CD4-positive, alpha-beta memory T cell (primary cell): ENCODE measurements around the gene SPIRE2. TPM values are rescaled to one million over a fixed set of nuclear protein-coding genes. Genes with fewer than 3 reads are reported as not detected.
"Not testable (repeated sequence)": the region's sequence is repeated elsewhere in the genome, so short reads cannot be mapped to it uniquely, and the experiment has no call there.

Experiments
- CTCF ChIA-PET: fragments of 350-600 bp; sonication (Branson Sonifier 250); formaldehyde crosslinking; loops from one replicate; lab custom pipeline; 2021; ENCODE audit warnings: inconsistent platforms; ENCODE audit not compliant: partially characterized antibody; lab: Charles Lee
- POLR2A ChIA-PET: fragments of 350-600 bp; sonication (Branson Sonifier 250); formaldehyde crosslinking; loops from one replicate; lab custom pipeline; 2021; ENCODE audit not compliant: partially characterized antibody; lab: Charles Lee
- DNase-seq, 5 donors: peaks; one replicate each; pipeline versions ENCODE4 v3.0.0 to v3.0.0-alpha.2; 2020 to 2022; ENCODE audit warnings: mixed read lengths in 1 of 5
- H3K27ac ChIP-seq: one replicate; pipeline ENCODE4 v1.7.0; 2013; ENCODE audit warnings: low read depth, low read length
- H3K27me3 ChIP-seq: 2 replicates; pipeline ENCODE4 v1.7.0; 2013; ENCODE audit warnings: mild to moderate bottlenecking, low read length, moderate library complexity; ENCODE audit not compliant: insufficient read depth
- H3K36me3 ChIP-seq: 2 replicates; pipeline ENCODE4 v1.7.0; 2013; ENCODE audit warnings: mild to moderate bottlenecking, low read length, moderate library complexity; ENCODE audit not compliant: insufficient read depth
- H3K4me1 ChIP-seq: 2 replicates; pipeline ENCODE4 v1.7.0; 2013; ENCODE audit warnings: mild to moderate bottlenecking, low read length, moderate library complexity; ENCODE audit not compliant: insufficient read depth
- H3K4me3 ChIP-seq, 2 donors: one replicate each; pipeline ENCODE4 v1.7.0; 2013; ENCODE audit warnings: low read length in 2 of 2, mild to moderate bottlenecking in 1 of 2
- H3K9me3 ChIP-seq, 2 donors: one replicate each; pipeline ENCODE4 v1.7.0; 2013; ENCODE audit warnings: low read length in 2 of 2, control low read depth in 1 of 2; ENCODE audit not compliant: control insufficient read depth in 1 of 2
- H3K27ac Mint-ChIP-seq, 7 donors: one replicate each; pipeline ENCODE4 v1.8.0; 2020 to 2021; ENCODE audit warnings: mixed read lengths in 7 of 7, mild to moderate bottlenecking in 6 of 7, inconsistent platforms in 3 of 7, moderate library complexity in 3 of 7
- H3K27me3 Mint-ChIP-seq, 2 donors: one replicate each; pipeline ENCODE4 v1.8.0; 2020 to 2021; ENCODE audit warnings: mixed read lengths in 2 of 2
- H3K36me3 Mint-ChIP-seq, 2 donors: one replicate each; pipeline ENCODE4 v1.8.0; 2020 to 2021; ENCODE audit warnings: mixed read lengths in 2 of 2, inconsistent platforms in 1 of 2, mild to moderate bottlenecking in 1 of 2
- H3K4me1 Mint-ChIP-seq, 4 donors: one replicate each; pipeline ENCODE4 v1.8.0; 2020 to 2021; ENCODE audit warnings: mixed read lengths in 4 of 4, mild to moderate bottlenecking in 1 of 4
- H3K4me3 Mint-ChIP-seq, 8 donors: one replicate each; pipeline ENCODE4 v1.8.0; 2020 to 2021; ENCODE audit warnings: mixed read lengths in 8 of 8, mild to moderate bottlenecking in 7 of 8, moderate library complexity in 6 of 8, inconsistent platforms in 3 of 8
- H3K9me3 Mint-ChIP-seq, 8 donors: one replicate each; pipeline ENCODE4 v1.8.0; 2020 to 2021; ENCODE audit warnings: mixed read lengths in 8 of 8, mild to moderate bottlenecking in 5 of 8, inconsistent platforms in 3 of 8, moderate library complexity in 1 of 8
- intact Hi-C: fragments of 100-400 bp; cut with micrococcal nuclease; formaldehyde crosslinking; loops from one replicate; pipeline ENCODE4 v1.15.1; 2023
- polyA plus RNA-seq, 2 donors: library from polyadenylated mRNA; unstranded; fragments of 300-500 nt; fragmentation: Illumina TruSeq; gene quantifications; one replicate each; pipeline ENCODE4 v1.2.3, GENCODE V29; 2021
- total RNA-seq, 2 experiments: library from RNA; stranded (reverse); gene quantifications; one replicate each; pipeline ENCODE4 v1.2.3, GENCODE V29; 2021

The SPIRE2 gene
- total and polyA plus RNA-seq, 4 experiments from 2014 or later: 0.71 to 3.3 (median 3.0) TPM; not detected in 1

DNA sequence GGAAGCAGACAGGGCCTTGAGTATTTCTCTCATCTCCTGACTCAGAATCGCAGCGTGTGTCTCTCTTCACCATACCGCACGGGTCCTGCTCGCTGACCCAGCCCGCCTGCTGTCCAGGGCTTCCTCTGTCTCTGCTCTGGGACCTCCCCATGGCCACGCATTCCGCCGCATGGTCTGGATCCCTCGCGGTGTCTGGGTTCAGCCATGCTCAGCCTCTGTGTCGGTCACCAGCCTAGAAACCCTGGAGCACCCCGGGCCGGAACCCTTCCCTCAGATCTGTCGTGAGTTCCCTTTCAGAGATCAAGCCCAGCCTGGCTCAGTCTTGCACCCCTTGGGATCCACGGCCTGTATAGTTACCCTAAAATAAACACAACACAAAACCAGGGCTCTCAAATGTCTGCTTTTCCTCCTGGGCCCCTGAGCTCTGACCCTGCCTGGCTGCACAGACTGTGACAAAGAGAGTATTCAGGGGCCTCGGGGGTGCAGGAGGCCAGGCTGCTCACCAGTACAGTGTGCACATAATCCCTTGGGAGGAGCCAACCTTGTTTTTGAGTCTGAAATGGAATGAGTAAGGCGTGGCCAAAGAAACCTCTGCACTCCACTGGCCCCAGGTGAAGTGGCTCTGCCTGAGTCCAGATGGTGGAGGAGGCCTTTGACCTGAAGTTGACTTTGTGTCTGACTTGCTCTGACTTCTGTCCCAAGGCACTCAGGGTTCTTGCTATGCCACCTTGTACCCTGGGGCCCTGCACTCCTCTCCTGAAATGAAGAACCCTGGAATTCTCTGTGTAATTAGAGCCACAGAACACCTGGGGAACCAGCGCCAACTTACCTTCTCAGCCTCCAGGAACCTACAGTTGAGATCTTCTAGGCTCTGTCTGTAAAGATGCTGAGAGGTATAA, 5.8 kb upstream of the SPIRE2 start:
- Histone ChIP-seq H3K36me3 (no peaks in the 10 kb centered on the region), H3K27me3 (no peaks in the 10 kb centered on the region), H3K9me3 (no peaks in the 10 kb centered on the region), H3K4me3 (no peak overlapping the region), H3K27ac (no peak overlapping the region), H3K4me1 (peaks cover 19% of the 10 kb centered on the region)
- Mint-ChIP-seq H3K4me3 (no peak overlapping the region), H3K9me3 (no peaks in the 10 kb centered on the region), H3K4me1 (peaks cover 7 to 30% (median 8%) of the 10 kb centered on the region in 4 donors), H3K27ac (no peak overlapping the region), H3K27me3 (peaks cover 0 to under 1% of the 10 kb centered on the region in 2 donors), H3K36me3 (no peaks in the 10 kb centered on the region)
- no peak for DNase-seq
- ChIA-PET CTCF (no interaction called here), POLR2A (no interaction called here)
- intact Hi-C loops: no loop called here

DNA sequence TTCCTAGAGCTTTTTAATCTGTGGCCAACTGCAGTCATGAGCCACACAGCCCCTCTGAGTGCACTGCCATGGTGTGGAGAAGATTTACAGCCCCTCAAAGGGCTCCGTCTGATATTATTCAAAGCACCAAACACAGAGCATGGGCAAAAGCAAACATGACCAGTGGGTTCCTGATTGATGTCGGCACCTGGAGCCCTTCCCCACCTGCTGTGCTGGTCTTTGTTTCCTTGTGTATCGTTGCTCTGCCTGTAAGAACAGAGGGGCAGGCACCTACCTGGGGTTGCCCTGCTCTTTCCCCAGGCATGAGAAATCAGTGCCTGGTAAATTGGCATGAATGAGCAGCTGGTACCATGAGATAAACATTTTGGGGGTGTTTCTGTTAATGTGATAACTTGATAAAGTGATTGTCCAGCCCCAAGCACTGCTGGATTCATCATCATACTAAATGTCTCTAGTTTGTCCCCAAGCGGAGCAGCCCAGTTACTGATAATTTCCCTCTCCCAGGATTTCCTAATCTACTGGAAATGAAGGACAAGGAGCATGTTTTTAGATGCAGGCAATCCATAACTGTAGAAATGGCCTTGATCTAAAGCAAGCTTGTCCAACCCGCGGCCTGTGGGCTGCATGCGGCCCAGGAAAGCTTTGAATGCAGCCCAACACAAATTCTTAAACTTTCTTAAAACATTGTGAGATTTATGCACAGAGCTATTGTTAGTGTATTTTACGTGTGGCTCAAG, 5.0 kb upstream of the SPIRE2 start:
- peaks cover 4% of the 10 kb centered on the region for H3K27me3 ChIP-seq
- H3K36me3 ChIP-seq: no peaks in the 10 kb centered on the region
- no peak overlapping the region for H3K27ac ChIP-seq
- no peak for DNase-seq
- CTCF ChIA-PET: no interaction called here
- H3K4me1 Mint-ChIP-seq: peaks cover 5 to 26% (median 7%) of the 10 kb centered on the region in 4 donors
- H3K27ac Mint-ChIP-seq: no peak overlapping the region
- no peak overlapping the region for H3K4me3 ChIP-seq
- H3K9me3 Mint-ChIP-seq: no peaks in the 10 kb centered on the region
- H3K4me1 ChIP-seq: peaks cover 15% of the 10 kb centered on the region
- peaks cover 0 to 3% of the 10 kb centered on the region in 2 donors for H3K27me3 Mint-ChIP-seq
- no peak overlapping the region for H3K4me3 Mint-ChIP-seq
- POLR2A ChIA-PET: no interaction called here
- intact Hi-C loops: no loop called here
- H3K36me3 Mint-ChIP-seq: no peaks in the 10 kb centered on the region
- H3K9me3 ChIP-seq: no peaks in the 10 kb centered on the region

DNA sequence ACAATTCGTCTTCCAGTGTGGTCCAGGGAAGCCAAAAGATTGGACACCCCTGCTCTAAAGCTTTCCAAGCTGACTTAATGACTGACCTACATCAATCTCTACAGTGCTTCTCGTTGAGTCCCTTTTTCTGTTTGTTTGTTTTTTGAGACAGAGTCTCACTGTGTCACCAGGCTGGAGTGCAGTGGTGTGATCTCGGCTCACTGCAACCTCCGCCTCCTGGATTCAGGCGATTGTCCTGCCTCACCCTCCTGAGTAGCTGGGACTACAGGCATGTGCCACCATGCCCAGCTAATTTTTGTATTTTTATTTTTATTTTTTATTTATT, 4.5 kb upstream of the SPIRE2 start:
- H3K27ac ChIP-seq, H3K9me3 ChIP-seq, DNase-seq, POLR2A ChIA-PET, H3K27ac Mint-ChIP-seq, H3K27me3 ChIP-seq, H3K4me3 ChIP-seq, H3K4me1 ChIP-seq, H3K36me3 Mint-ChIP-seq, H3K4me3 Mint-ChIP-seq, H3K9me3 Mint-ChIP-seq, CTCF ChIA-PET, H3K36me3 ChIP-seq, intact Hi-C loops, H3K27me3 Mint-ChIP-seq: not testable (repeated sequence)
- H3K4me1 Mint-ChIP-seq: peaks cover 5 to 23% (median 7%) of the 10 kb centered on the region in 4 donors

DNA sequence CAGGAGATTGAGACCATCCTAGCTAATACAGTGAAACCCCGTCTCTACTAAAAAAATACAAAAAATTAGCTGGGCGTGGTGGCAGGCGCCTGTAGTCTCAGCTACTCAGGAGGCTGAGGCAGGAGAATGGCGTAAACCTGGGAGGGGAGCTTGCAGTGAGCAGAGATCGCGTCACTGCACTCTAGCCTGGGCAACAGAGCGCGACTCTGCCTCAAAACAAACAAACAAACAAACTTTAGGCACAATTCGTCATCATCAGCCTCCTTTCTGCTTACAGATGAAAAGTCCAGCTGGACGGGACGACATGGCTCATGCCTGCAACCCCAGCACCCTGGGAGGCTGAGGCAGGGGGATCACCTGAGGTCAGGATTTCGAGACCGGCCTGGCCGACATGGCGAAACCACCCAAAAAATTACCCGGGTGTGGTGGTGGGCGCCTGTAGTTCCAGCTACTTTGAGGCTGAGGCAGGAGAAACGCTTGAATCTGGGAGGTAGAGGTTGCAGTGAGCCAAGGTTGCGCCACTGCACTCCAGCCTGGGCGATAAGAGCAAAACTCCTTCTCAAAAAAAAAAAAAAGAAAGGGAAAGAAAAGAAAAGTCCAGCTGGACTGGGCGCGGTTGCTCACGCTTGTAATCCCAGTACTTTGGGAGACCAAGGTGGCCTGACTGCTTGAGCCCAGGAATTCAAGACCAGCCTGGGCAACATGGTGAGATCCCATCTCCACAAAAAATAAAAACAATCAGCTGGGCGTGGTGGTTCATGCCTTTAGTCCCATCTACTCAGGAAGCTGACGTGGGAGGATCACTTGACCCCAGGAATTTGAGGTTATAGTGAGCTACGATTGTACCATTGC, 1.5 kb upstream of the SPIRE2 start:
- CTCF ChIA-PET: interaction anchor here (0.9 kb wide), 1 partner anchor 33 kb away, joined by 4 read pairs; no protein-coding TSS in a partner anchor
- H3K36me3 ChIP-seq: no peaks in the 10 kb centered on the region
- intact Hi-C loops: no loop called here
- no peak overlapping the region for H3K27ac Mint-ChIP-seq
- H3K36me3 Mint-ChIP-seq: no peaks in the 10 kb centered on the region
- peaks cover 2 to 18% (median 6%) of the 10 kb centered on the region in 4 donors for H3K4me1 Mint-ChIP-seq
- H3K27ac ChIP-seq: no peak overlapping the region
- H3K4me1 ChIP-seq: peaks cover 8% of the 10 kb centered on the region
- no peak for DNase-seq
- no peaks in the 10 kb centered on the region for H3K9me3 Mint-ChIP-seq
- H3K9me3 ChIP-seq: no peaks in the 10 kb centered on the region
- peak overlapping the region in 4 of 8 donors; percentile 17 to 52 (median 26) for H3K4me3 Mint-ChIP-seq
- H3K27me3 Mint-ChIP-seq: peaks cover 12 to 13% of the 10 kb centered on the region in 2 donors
- H3K4me3 ChIP-seq: no peak overlapping the region
- POLR2A ChIA-PET: interaction anchor here (0.6 to 1.3 kb wide), 2 partner anchors 15 to 34 kb away, joined by 4 to 5 read pairs; no protein-coding TSS in a partner anchor
- peaks cover 15% of the 10 kb centered on the region for H3K27me3 ChIP-seq

DNA sequence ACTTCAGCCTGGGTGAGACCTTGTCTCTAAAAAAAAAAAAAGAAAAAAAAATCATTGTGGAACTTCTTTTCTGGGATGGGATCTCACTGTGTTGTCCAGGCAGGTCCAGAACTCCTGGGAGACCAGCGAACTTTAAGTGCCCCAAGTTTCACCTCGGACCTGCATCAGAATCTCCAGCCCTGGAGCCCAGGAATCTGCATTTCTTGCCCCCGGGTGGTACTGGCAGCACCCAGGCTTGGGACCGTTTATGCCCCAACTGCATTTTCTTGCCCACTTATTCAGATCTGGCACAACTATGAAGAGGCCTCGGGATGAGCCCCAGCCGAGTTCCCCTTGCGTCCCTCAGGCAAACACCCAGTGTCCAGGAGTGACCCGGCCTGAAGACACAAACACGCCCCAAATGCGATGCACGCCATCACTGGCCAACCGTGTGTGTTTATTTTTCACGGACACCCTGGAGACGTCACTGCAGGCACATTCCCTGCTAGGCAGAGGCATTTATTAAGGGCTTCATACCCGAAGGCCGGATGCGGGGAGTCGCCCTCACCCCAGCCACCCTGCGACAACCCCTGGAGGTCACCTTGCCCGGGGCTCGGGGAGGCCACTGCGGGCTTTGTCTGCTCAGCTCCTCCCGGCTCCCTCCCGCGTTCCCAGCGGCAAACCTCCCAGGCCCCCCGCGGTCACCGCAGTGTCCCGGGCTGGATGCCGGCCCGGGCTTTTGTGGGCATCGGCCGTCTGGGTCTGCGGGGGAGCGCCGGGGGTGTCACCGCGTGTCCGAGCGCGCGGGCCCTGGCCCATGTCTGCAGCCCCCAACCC, 684 bp upstream of the SPIRE2 start:
- ChIA-PET POLR2A (interaction anchor here (0.6 to 2.6 kb wide), 5 partner anchors 9 to 36 kb away, joined by 3 to 12 read pairs (median 5); partner anchors contain the start of gene FANCA), CTCF (interaction anchor here (0.9 kb wide), 1 partner anchor 32 kb away, joined by 4 read pairs; no protein-coding TSS in a partner anchor)
- no peak overlapping the region for H3K27ac ChIP-seq
- Mint-ChIP-seq H3K27ac (peak overlapping the region in 1 of 7 donors; percentile 35), H3K4me3 (peak overlapping the region in 6 of 8 donors; percentile 10 to 59 (median 38)), H3K27me3 (peaks cover 12 to 17% of the 10 kb centered on the region in 2 donors), H3K4me1 (peaks cover 2 to 13% (median 6%) of the 10 kb centered on the region in 4 donors), H3K36me3 (no peaks in the 10 kb centered on the region), H3K9me3 (no peaks in the 10 kb centered on the region)
- H3K4me3 ChIP-seq: no peak overlapping the region
- H3K36me3 ChIP-seq: no peaks in the 10 kb centered on the region
- H3K4me1 ChIP-seq: peaks cover 8% of the 10 kb centered on the region
- intact Hi-C loops: loop anchor here (1.0 kb wide), 1 partner anchor 11 kb away; the partner anchor contains the start of gene FANCA
- no peaks in the 10 kb centered on the region for H3K9me3 ChIP-seq
- peaks cover 15% of the 10 kb centered on the region for H3K27me3 ChIP-seq
- no peak for DNase-seq
